ENCODE measurements around the gene RIPPLY1. TPM values are rescaled to one million over a fixed set of nuclear protein-coding genes. Genes with fewer than 3 reads are reported as not detected.

RIPPLY1 gene
- total RNA-seq, 1 experiment from 2014 or later, result not detected

DNA sequence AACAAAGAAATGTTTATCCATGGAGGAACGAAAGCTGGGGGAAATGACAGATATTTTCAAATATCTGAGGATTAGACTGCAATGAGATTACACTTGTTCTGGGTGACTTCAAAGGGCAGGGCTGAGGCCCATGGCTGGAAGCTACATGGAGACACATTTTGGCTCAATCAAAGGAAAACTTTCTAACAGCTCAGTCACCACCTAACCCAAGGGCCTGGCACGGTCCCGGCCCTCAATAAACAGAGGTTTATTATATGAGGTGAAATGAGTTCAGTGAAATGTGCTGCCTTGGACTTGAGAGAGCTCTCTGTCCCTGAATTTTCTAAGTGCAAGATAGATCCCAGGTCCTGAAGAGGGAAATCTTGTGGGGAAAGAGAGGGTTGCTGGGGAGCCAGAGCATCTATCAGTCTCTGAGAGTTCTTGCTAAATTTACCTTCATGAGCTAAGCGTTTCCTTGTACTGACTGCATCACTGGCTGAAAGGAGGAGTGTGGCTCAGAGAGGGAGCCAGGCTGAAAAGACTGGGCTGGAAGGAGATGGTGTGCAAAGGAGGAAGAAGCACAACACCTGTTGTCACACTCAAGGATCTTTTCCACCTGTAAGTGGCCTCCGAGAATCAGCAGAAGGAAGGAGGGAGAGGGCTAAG lies 2.0 kb upstream of the RIPPLY1 start:
- no peaks in the 10 kb centered on the region for H3K27me3 ChIP-seq (ENCODE audit: low read length)
- H3K9me2 ChIP-seq (replicated peaks; ENCODE audit: insufficient read depth, low read length), result no peaks in the 10 kb centered on the region
- no peak overlapping the region for H3K9ac ChIP-seq (ENCODE audit: low read length)
- no peak overlapping the region for H3K27ac ChIP-seq (ENCODE audit: low read length)
- no peaks in the 10 kb centered on the region for H3K36me3 ChIP-seq (ENCODE audit: insufficient read depth, low read length)
- no peak overlapping the region for H2AFZ ChIP-seq (ENCODE audit: low read length)
- no peaks in the 10 kb centered on the region for H3K9me3 ChIP-seq (ENCODE audit: low read length)
- H4K20me1 ChIP-seq (ENCODE audit: insufficient read depth, low read depth, low read length), result no peaks in the 10 kb centered on the region
- H3K4me3 ChIP-seq (ENCODE audit: low read length), result no peak overlapping the region
- DNase-seq, result no peak
- no peaks in the 10 kb centered on the region for H3K79me2 ChIP-seq (ENCODE audit: low read length)
- no peak overlapping the region for H3K4me2 ChIP-seq (ENCODE audit: low read depth, low read length, poor library complexity, severe bottlenecking)
- peaks cover 16% of the 10 kb centered on the region for H3K4me1 ChIP-seq (ENCODE audit: low read length)

DNA sequence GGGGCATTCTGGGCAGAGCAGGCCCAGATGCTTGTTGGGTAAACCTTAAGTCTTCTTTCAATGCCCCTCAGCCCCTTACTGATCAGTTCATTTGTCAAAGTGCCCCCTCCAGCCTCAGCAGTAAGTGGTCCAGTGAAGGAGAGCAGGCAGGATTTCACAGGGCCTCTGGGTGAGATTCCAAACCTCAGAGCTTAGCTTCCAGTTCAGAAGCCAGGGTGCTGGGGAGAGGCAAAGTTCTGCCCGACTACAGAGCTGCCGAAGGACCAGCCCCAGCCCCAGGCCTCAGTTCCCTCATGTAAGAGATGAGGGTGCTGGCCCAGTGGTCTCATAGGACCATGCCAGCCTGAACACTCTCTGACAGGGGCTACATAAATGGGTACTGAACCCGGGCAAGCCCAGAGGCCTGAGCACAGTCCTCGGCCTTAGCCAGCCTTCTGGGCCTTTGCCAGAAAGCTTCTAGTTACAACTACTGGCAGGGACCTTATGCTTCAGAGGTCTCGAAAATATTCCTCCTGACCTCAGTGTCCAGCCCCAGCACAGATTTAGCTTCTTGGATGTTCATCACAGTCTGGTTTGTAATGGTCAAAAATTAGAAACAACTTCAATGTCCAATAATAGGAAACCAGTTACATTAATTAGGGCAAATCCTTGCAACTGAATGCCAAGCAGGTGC lies 851 bp upstream of the RIPPLY1 start:
- Histone ChIP-seq H3K79me2 (ENCODE audit: low read length) (no peaks in the 10 kb centered on the region), H3K9me3 (ENCODE audit: low read length) (no peaks in the 10 kb centered on the region), H4K20me1 (ENCODE audit: insufficient read depth, low read depth, low read length) (no peaks in the 10 kb centered on the region)

GRCh38 chrX:106902684-106903083 lies 457 bp downstream of the RIPPLY1 start:
- H3K36me3 ChIP-seq (ENCODE audit: insufficient read depth, low read length), result no peaks in the 10 kb centered on the region
- no peaks in the 10 kb centered on the region for H3K9me2 ChIP-seq (replicated peaks; ENCODE audit: insufficient read depth, low read length)
- H3K9me3 ChIP-seq (ENCODE audit: low read length), result no peaks in the 10 kb centered on the region
- no peak overlapping the region for H3K9ac ChIP-seq (ENCODE audit: low read length)
- peaks cover 16% of the 10 kb centered on the region for H3K4me1 ChIP-seq (ENCODE audit: low read length)
- no peak overlapping the region for H3K27ac ChIP-seq (ENCODE audit: low read length)
- DNase-seq, result no peak
- no peak overlapping the region for H2AFZ ChIP-seq (ENCODE audit: low read length)
- no peak overlapping the region for H3K4me3 ChIP-seq (ENCODE audit: low read length)
- H3K27me3 ChIP-seq (ENCODE audit: low read length), result no peaks in the 10 kb centered on the region
- H4K20me1 ChIP-seq (ENCODE audit: insufficient read depth, low read depth, low read length), result no peaks in the 10 kb centered on the region
- no peaks in the 10 kb centered on the region for H3K79me2 ChIP-seq (ENCODE audit: low read length)
- H3K4me2 ChIP-seq (ENCODE audit: low read depth, low read length, poor library complexity, severe bottlenecking), result no peak overlapping the region

More for the DNA sequence above, 851 bp upstream of the RIPPLY1 start:
- H3K9ac ChIP-seq (ENCODE audit: low read length), result no peak overlapping the region
- H3K4me3 ChIP-seq (ENCODE audit: low read length), result no peak overlapping the region
- no peak overlapping the region for H2AFZ ChIP-seq (ENCODE audit: low read length)
- no peaks in the 10 kb centered on the region for H3K36me3 ChIP-seq (ENCODE audit: insufficient read depth, low read length)
- no peak overlapping the region for H3K27ac ChIP-seq (ENCODE audit: low read length)
- no peak overlapping the region for H3K4me2 ChIP-seq (ENCODE audit: low read depth, low read length, poor library complexity, severe bottlenecking)
- H3K4me1 ChIP-seq (ENCODE audit: low read length), result peaks cover 16% of the 10 kb centered on the region
- H3K9me2 ChIP-seq (replicated peaks; ENCODE audit: insufficient read depth, low read length), result no peaks in the 10 kb centered on the region
- H3K27me3 ChIP-seq (ENCODE audit: low read length), result no peaks in the 10 kb centered on the region
- DNase-seq, result no peak

- Histone ChIP-seq H3K27ac (ENCODE audit: low read length) (no peak overlapping the region), H3K4me3 (ENCODE audit: low read length) (no peak overlapping the region), H3K79me2 (ENCODE audit: low read length) (no peaks in the 10 kb centered on the region), H3K9ac (ENCODE audit: low read length) (no peak overlapping the region), H3K4me2 (ENCODE audit: low read depth, low read length, poor library complexity, severe bottlenecking) (no peak overlapping the region), H4K20me1 (ENCODE audit: insufficient read depth, low read depth, low read length) (no peaks in the 10 kb centered on the region), H3K36me3 (ENCODE audit: insufficient read depth, low read length) (no peaks in the 10 kb centered on the region), H3K9me2 (replicated peaks; ENCODE audit: insufficient read depth, low read length) (no peaks in the 10 kb centered on the region), H3K9me3 (ENCODE audit: low read length) (no peaks in the 10 kb centered on the region), H3K27me3 (ENCODE audit: low read length) (no peaks in the 10 kb centered on the region), H2AFZ (ENCODE audit: low read length) (no peak overlapping the region), H3K4me1 (ENCODE audit: low read length) (peaks cover 16% of the 10 kb centered on the region)
- DNase-seq, result no peak
Measured at GRCh38 chrX:106901781-106902219, 1.3 kb downstream of the RIPPLY1 start.

DNA sequence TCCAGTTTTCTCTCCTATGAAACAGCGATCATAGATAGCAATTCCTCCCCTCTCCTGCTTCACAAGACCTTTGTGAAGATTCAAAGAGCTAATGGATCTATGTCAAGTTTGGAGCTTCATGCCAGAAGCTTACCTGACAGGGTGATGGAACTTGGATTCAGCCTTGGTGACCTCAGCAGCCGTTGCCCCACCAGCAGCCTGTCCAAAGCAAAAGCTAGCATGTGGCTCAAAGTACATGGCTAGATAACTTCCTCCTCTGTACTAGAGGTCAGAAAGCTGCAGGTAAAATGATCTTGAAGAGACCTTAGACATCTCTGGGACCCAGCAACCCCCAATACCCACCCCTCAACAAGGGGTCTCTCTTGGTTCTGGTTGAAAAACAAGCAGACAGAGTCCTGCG lies 1.8 kb downstream of the RIPPLY1 start:
- Histone ChIP-seq H3K4me2 (ENCODE audit: low read depth, low read length, poor library complexity, severe bottlenecking) (no peak overlapping the region), H3K4me1 (ENCODE audit: low read length) (peaks cover 16% of the 10 kb centered on the region), H3K9ac (ENCODE audit: low read length) (no peak overlapping the region)

DNA sequence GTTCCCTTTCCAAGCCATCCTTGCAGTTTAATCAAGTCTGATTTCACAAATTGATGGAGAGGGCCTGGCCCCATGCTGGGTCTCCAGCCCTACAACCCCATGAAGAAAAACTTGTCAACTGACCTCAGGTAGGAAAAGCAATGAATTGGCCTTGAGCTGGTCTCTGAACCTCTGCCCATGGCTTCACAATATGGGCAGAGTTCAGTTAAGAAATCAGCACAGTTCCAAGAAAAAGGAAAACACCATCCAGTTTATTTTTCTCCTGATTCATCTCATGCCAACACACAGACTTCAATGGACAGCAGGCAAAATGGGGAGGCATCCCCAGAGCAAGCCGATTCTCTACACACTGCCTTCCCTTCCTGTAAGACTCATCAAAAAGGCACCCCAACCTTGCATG lies 3.3 kb downstream of the RIPPLY1 start:
- Histone ChIP-seq H3K9me3 (ENCODE audit: low read length) (no peaks in the 10 kb centered on the region), H3K79me2 (ENCODE audit: low read length) (no peaks in the 10 kb centered on the region), H3K9me2 (replicated peaks; ENCODE audit: insufficient read depth, low read length) (no peaks in the 10 kb centered on the region), H3K9ac (ENCODE audit: low read length) (no peak overlapping the region), H3K36me3 (ENCODE audit: insufficient read depth, low read length) (no peaks in the 10 kb centered on the region), H3K4me2 (ENCODE audit: low read depth, low read length, poor library complexity, severe bottlenecking) (no peak overlapping the region), H3K27ac (ENCODE audit: low read length) (no peak overlapping the region), H3K27me3 (ENCODE audit: low read length) (no peaks in the 10 kb centered on the region), H4K20me1 (ENCODE audit: insufficient read depth, low read depth, low read length) (no peaks in the 10 kb centered on the region), H3K4me3 (ENCODE audit: low read length) (no peak overlapping the region), H3K4me1 (ENCODE audit: low read length) (peaks cover 16% of the 10 kb centered on the region), H2AFZ (ENCODE audit: low read length) (no peak overlapping the region)
- DNase-seq, result no peak

More for the DNA sequence above, 1.8 kb downstream of the RIPPLY1 start:
- Histone ChIP-seq H3K27ac (ENCODE audit: low read length) (no peak overlapping the region), H3K4me3 (ENCODE audit: low read length) (no peak overlapping the region), H4K20me1 (ENCODE audit: insufficient read depth, low read depth, low read length) (no peaks in the 10 kb centered on the region), H3K79me2 (ENCODE audit: low read length) (no peaks in the 10 kb centered on the region), H3K27me3 (ENCODE audit: low read length) (no peaks in the 10 kb centered on the region), H3K36me3 (ENCODE audit: insufficient read depth, low read length) (no peaks in the 10 kb centered on the region), H3K9me3 (ENCODE audit: low read length) (no peaks in the 10 kb centered on the region), H2AFZ (ENCODE audit: low read length) (no peak overlapping the region), H3K9me2 (replicated peaks; ENCODE audit: insufficient read depth, low read length) (no peaks in the 10 kb centered on the region)
- DNase-seq, result no peak

DNA sequence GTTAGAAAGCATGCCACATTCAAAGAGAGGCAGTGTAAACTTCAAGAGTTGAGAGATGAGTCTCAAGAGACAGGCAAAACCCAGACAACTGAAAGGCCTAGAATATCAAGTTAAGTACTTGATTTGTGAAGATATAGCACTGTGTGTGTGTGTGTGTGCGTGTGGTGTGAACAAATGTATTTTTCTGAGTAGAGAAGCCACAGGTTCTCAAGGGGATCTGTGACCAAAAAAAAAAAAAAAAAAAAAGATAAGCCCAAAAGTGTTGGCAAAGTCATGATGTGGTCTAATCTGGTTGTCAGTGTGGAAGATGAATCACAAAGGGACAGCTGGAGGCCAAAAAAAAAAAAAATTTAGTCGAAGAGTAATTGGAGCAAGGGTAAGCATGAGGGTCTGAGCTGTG lies 3.9 kb downstream of the RIPPLY1 start:
- Histone ChIP-seq H3K27ac (ENCODE audit: low read length) (no peak overlapping the region), H3K4me3 (ENCODE audit: low read length) (no peak overlapping the region), H3K79me2 (ENCODE audit: low read length) (no peaks in the 10 kb centered on the region), H3K4me2 (ENCODE audit: low read depth, low read length, poor library complexity, severe bottlenecking) (no peak overlapping the region), H4K20me1 (ENCODE audit: insufficient read depth, low read depth, low read length) (no peaks in the 10 kb centered on the region), H3K36me3 (ENCODE audit: insufficient read depth, low read length) (no peaks in the 10 kb centered on the region), H3K27me3 (ENCODE audit: low read length) (no peaks in the 10 kb centered on the region), H3K9me2 (replicated peaks; ENCODE audit: insufficient read depth, low read length) (no peaks in the 10 kb centered on the region), H3K9ac (ENCODE audit: low read length) (no peak overlapping the region), H3K9me3 (ENCODE audit: low read length) (no peaks in the 10 kb centered on the region), H2AFZ (ENCODE audit: low read length) (no peak overlapping the region), H3K4me1 (ENCODE audit: low read length) (peaks cover 16% of the 10 kb centered on the region)
- no peak for DNase-seq

DNA sequence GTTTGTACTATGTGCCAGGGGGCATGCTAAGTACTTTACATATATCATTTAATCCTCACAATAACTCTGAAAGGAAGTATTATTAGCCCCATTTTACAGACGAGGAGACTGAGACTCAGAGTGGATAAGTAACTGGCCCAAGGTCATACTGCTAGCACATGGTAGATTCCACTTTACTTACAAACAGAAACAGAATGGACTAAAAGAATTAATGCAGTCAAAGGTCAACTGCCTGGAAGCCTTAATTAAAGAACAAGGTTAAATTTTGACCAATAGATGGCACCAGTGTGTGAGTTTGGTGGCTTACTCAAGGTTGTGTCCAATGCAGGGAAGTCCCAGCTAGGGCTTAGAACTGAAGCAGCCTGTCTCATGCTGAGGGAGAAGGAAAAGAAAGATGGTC lies 4.7 kb downstream of the RIPPLY1 start:
- no peaks in the 10 kb centered on the region for H3K9me2 ChIP-seq (replicated peaks; ENCODE audit: insufficient read depth, low read length)
- H3K9ac ChIP-seq (ENCODE audit: low read length), result no peak overlapping the region
- no peaks in the 10 kb centered on the region for H3K79me2 ChIP-seq (ENCODE audit: low read length)
- H3K9me3 ChIP-seq (ENCODE audit: low read length), result no peaks in the 10 kb centered on the region
- no peaks in the 10 kb centered on the region for H3K36me3 ChIP-seq (ENCODE audit: insufficient read depth, low read length)
- H3K27me3 ChIP-seq (ENCODE audit: low read length), result no peaks in the 10 kb centered on the region
- H3K4me3 ChIP-seq (ENCODE audit: low read length), result no peak overlapping the region
- H4K20me1 ChIP-seq (ENCODE audit: insufficient read depth, low read depth, low read length), result no peaks in the 10 kb centered on the region
- DNase-seq, result peak; percentile 82
- no peak overlapping the region for H3K4me2 ChIP-seq (ENCODE audit: low read depth, low read length, poor library complexity, severe bottlenecking)
- peaks cover 11% of the 10 kb centered on the region for H3K4me1 ChIP-seq (ENCODE audit: low read length)
- H2AFZ ChIP-seq (ENCODE audit: low read length), result no peak overlapping the region
- no peak overlapping the region for H3K27ac ChIP-seq (ENCODE audit: low read length)

Measured in Karpas-422 (cell line).